H9 (cell line): ENCODE measurements around the gene PIP5K1A. TPM values are rescaled to one million over a fixed set of nuclear protein-coding genes. Genes with fewer than 3 reads are reported as not detected.
"Not testable (repeated sequence)": the region's sequence is repeated elsewhere in the genome, so short reads cannot be mapped to it uniquely, and the experiment has no call there.

Source experiments
- DNase-seq: peaks from one replicate; pipeline ENCODE4 v3.0.0-alpha.2; 2017
- H2AFZ ChIP-seq: one replicate; pipeline ENCODE4 v1.6.1; 2013; ENCODE audit warnings: mild to moderate bottlenecking, low read length, control low read depth, moderate library complexity
- H2AK5ac ChIP-seq: 2 replicates; pipeline ENCODE4 v1.6.1; 2013; ENCODE audit warnings: low read length, control low read depth, mixed read lengths; ENCODE audit not compliant: insufficient read length
- H2BK120ac ChIP-seq: one replicate; pipeline ENCODE4 v1.6.1; 2013; ENCODE audit warnings: low read depth, mild to moderate bottlenecking, low read length, control low read depth, inconsistent platforms; ENCODE audit not compliant: poor library complexity, severe bottlenecking
- H2BK12ac ChIP-seq: 2 replicates; pipeline ENCODE4 v1.6.1; 2013; ENCODE audit warnings: low read length, control low read depth, mixed read lengths, low read depth; ENCODE audit not compliant: insufficient read length
- H2BK15ac ChIP-seq: 2 replicates; pipeline ENCODE4 v1.6.1; 2013; ENCODE audit warnings: low read depth, low read length, control low read depth
- H2BK20ac ChIP-seq: one replicate; pipeline ENCODE4 v1.6.1; 2013; ENCODE audit warnings: low read depth, mild to moderate bottlenecking, low read length, control low read depth, inconsistent platforms; ENCODE audit not compliant: poor library complexity, severe bottlenecking
- H2BK5ac ChIP-seq: 2 replicates; pipeline ENCODE4 v1.6.1; 2013; ENCODE audit warnings: low read length, control low read depth, mixed read lengths; ENCODE audit not compliant: insufficient read length
- H3K14ac ChIP-seq: 2 replicates; pipeline ENCODE4 v1.6.1; 2013; ENCODE audit warnings: low read length, control low read depth; ENCODE audit not compliant: insufficient read depth
- H3K18ac ChIP-seq: 2 replicates; pipeline ENCODE4 v1.6.1; 2013; ENCODE audit warnings: low read depth, mild to moderate bottlenecking, mixed read lengths, low read length, control low read depth; ENCODE audit not compliant: insufficient read length
- H3K23ac ChIP-seq: 2 replicates; pipeline ENCODE4 v1.6.1; 2013; ENCODE audit warnings: low read length, control low read depth, mixed read lengths, low read depth; ENCODE audit not compliant: insufficient read length
- H3K23me2 ChIP-seq: 2 replicates; pipeline ENCODE4 v1.6.1; 2013; ENCODE audit warnings: low read depth, mild to moderate bottlenecking, mixed read lengths, low read length, control low read depth; ENCODE audit not compliant: insufficient read length, poor library complexity, severe bottlenecking
- H3K27ac ChIP-seq: 2 replicates; pipeline ENCODE4 v1.5.1; 2013; ENCODE audit warnings: low read length, control low read depth, mixed read lengths, low read depth; ENCODE audit not compliant: insufficient read length
- H3K27me3 ChIP-seq: 2 replicates; pipeline ENCODE4 v1.6.1; 2013; ENCODE audit warnings: low read length, control low read depth, inconsistent platforms; ENCODE audit not compliant: insufficient read depth
- H3K4ac ChIP-seq: 2 replicates; pipeline ENCODE4 v1.6.1; 2013; ENCODE audit warnings: low read depth, mild to moderate bottlenecking, control low read depth, inconsistent platforms, low read length, moderate library complexity
- H3K4me1 ChIP-seq: 2 replicates; pipeline ENCODE4 v1.6.1; 2013; ENCODE audit warnings: low read length, control low read depth, inconsistent platforms; ENCODE audit not compliant: insufficient read depth
- H3K4me2 ChIP-seq: 2 replicates; pipeline ENCODE4 v1.6.1; 2013; ENCODE audit warnings: low read length, control low read depth, mixed read lengths; ENCODE audit not compliant: insufficient read length, insufficient read depth
- H3K56ac ChIP-seq: 2 replicates; pipeline ENCODE4 v1.6.1; 2013; ENCODE audit warnings: low read depth, mild to moderate bottlenecking, mixed read lengths, low read length, control low read depth; ENCODE audit not compliant: insufficient read length
- H3K79me1 ChIP-seq: 2 replicates; pipeline ENCODE4 v1.6.1; 2013; ENCODE audit warnings: low read depth, mild to moderate bottlenecking, moderate library complexity, low read length, control low read depth, inconsistent platforms; ENCODE audit not compliant: insufficient read depth, poor library complexity, severe bottlenecking
- H3K79me2 ChIP-seq: 2 replicates; pipeline ENCODE4 v1.6.1; 2013; ENCODE audit warnings: low read length, control low read depth, inconsistent platforms; ENCODE audit not compliant: insufficient read depth
- H3K9ac ChIP-seq: 2 replicates; pipeline ENCODE4 v1.6.1; 2013; ENCODE audit warnings: low read length, control low read depth, mixed read lengths; ENCODE audit not compliant: insufficient read length; ENCODE audit errors: extremely low read depth
- H3K9me3 ChIP-seq: one replicate; pipeline ENCODE4 v1.6.1; 2013; ENCODE audit warnings: low read depth, low read length, inconsistent platforms; ENCODE audit not compliant: control insufficient read depth
- H3T11ph ChIP-seq: one replicate; pipeline ENCODE4 v1.6.1; 2013; ENCODE audit warnings: mild to moderate bottlenecking, low read length, control low read depth, inconsistent platforms
- H4K20me1 ChIP-seq: one replicate; pipeline ENCODE4 v1.6.1; 2013; ENCODE audit not compliant: control insufficient read depth, insufficient read length, insufficient read depth
- H4K5ac ChIP-seq: 2 replicates; pipeline ENCODE4 v1.6.1; 2013; ENCODE audit warnings: low read depth, mild to moderate bottlenecking, mixed read lengths, low read length, control low read depth; ENCODE audit not compliant: insufficient read length
- H4K8ac ChIP-seq: replicated peaks from 2 replicates; pipeline ENCODE4 v1.6.1; 2013; ENCODE audit warnings: low read length, control low read depth, mixed read lengths, low read depth; ENCODE audit not compliant: insufficient read length
- H4K91ac ChIP-seq: 2 replicates; pipeline ENCODE4 v1.6.1; 2013; ENCODE audit warnings: low read depth, mild to moderate bottlenecking, moderate library complexity, mixed read lengths, low read length, control low read depth; ENCODE audit not compliant: insufficient read length
- H3K27ac Mint-ChIP-seq, 3 experiments: 2 replicates in 2 of 3; 3 replicates in 1 of 3; pipeline ENCODE4 v1.8.0; 2020 to 2021; ENCODE audit warnings: mixed read lengths in 3 of 3, mild to moderate bottlenecking in 1 of 3, moderate library complexity in 1 of 3
- H3K27me3 Mint-ChIP-seq: 2 replicates; pipeline ENCODE4 v1.8.0; 2021; ENCODE audit warnings: low read depth, mild to moderate bottlenecking, moderate library complexity, mixed read lengths
- H3K36me3 Mint-ChIP-seq, 3 experiments: 2 replicates in 2 of 3; 3 replicates in 1 of 3; pipeline ENCODE4 v1.8.0; 2020 to 2021; ENCODE audit warnings: low read depth in 3 of 3, mixed read lengths in 3 of 3; ENCODE audit not compliant: insufficient read depth in 1 of 3
- H3K4me1 Mint-ChIP-seq, 2 experiments: 2 replicates each; pipeline ENCODE4 v1.8.0; 2020; ENCODE audit warnings: mixed read lengths in 2 of 2
- H3K4me3 Mint-ChIP-seq, 2 experiments: 2 replicates in 1 of 2; 3 replicates in 1 of 2; pipeline ENCODE4 v1.8.0; 2020 to 2021; ENCODE audit warnings: mild to moderate bottlenecking in 2 of 2, mixed read lengths in 2 of 2, moderate library complexity in 1 of 2
- H3K9me3 Mint-ChIP-seq, 2 experiments: 2 replicates in 1 of 2; 3 replicates in 1 of 2; pipeline ENCODE4 v1.8.0; 2020; ENCODE audit warnings: mild to moderate bottlenecking in 2 of 2, mixed read lengths in 2 of 2, moderate library complexity in 1 of 2
- WGBS: extraction: QIAGEN DNeasy Blood & Tissue Kit; methylation state at CpG from one replicate; pipeline ENCODE4 v1.1.7; 2013; ENCODE audit warnings: missing lambda C conversion rate, low lambda C conversion rate, mixed read lengths; ENCODE audit not compliant: insufficient read length; ENCODE audit errors: extremely low coverage; 5-methylcytosine and 5-hydroxymethylcytosine counted together
- total RNA-seq: library from RNA; stranded (reverse); gene quantifications from 2 replicates; pipeline ENCODE4 v1.2.1, GENCODE V29; 2021
- TF ChIP-seq, protein P1 (sequence below): fragments of 200-600 bp; sonication (generic); conservative IDR thresholded peaks from 3 replicates; pipeline ENCODE4 v1.8.0; 2021; ENCODE audit warnings: antibody characterized with exemption, mild to moderate bottlenecking

The PIP5K1A gene
- total RNA-seq, 1 experiment from 2014 or later, result 94.6 TPM

DNA sequence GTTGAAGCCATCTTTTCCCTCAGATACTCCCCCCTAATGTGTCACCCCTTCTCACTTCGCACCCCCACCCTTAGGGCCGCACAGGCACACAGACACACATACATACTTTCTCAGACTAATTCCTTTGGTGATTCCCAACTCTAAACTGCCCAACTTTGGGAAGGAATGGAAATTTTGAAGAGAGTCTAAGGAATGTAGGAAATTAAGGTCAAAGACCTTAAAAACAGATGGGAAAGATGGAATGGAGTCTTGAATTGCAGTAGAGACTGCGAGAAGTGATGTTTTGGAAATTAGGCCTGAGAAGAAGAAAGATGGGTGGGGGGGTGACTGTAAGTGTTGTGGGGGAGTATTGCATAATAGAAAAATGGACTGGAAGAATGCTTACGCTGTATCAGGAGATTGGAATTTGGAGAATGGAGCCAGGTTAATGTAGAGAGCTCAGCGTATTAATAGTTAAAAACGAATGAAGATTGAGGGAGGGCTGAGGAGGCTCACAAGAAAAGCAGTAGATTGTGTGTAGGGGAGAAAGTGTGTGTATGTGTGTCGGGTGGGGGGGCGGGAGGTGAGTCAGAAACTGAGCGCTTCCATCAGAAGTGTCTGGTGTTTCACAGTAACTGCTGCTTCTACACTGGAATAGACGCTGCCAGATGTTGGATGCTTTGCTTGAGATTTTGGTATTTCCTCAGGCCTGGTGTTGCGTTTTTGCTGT, 1.7 kb downstream of the PIP5K1A start:
- no CpG with 5 or more reads among the region's 11 CpGs for WGBS
- Histone ChIP-seq H4K20me1 (no peaks in the 10 kb centered on the region), H2BK15ac (no peak overlapping the region), H3T11ph (no peak overlapping the region), H3K79me1 (peaks cover 3% of the 10 kb centered on the region), H3K9me3 (no peaks in the 10 kb centered on the region), H3K4ac (no peak overlapping the region), H3K9ac (peak overlapping the region; percentile 93), H3K23ac (no peak overlapping the region), H2BK5ac (no peak overlapping the region), H3K27ac (no peak overlapping the region), H4K91ac (no peak overlapping the region), H2AFZ (no peak overlapping the region), H3K14ac (no peak overlapping the region), H3K4me1 (no peaks in the 10 kb centered on the region), H4K8ac (no peak overlapping the region), H3K4me2 (peak overlapping the region; percentile 97), H2BK12ac (no peak overlapping the region), H3K27me3 (no peaks in the 10 kb centered on the region), H3K56ac (no peak overlapping the region), H2AK5ac (no peak overlapping the region), H3K18ac (no peak overlapping the region), H4K5ac (no peak overlapping the region), H3K23me2 (peaks cover 6% of the 10 kb centered on the region), H2BK120ac (no peak overlapping the region), H2BK20ac (no peak overlapping the region), H3K79me2 (peaks cover 36% of the 10 kb centered on the region)
- H3K27me3 Mint-ChIP-seq, result peaks cover 2% of the 10 kb centered on the region; the same call in 1 of the 2 replicates
- peaks cover 2% of the 10 kb centered on the region in 2 experiments; a peak in 2 of 5 replicates for H3K9me3 Mint-ChIP-seq
- H3K4me1 Mint-ChIP-seq, result peaks cover 20 to 23% of the 10 kb centered on the region in 2 experiments
- no peak for DNase-seq
- TF ChIP-seq, protein P1, sequence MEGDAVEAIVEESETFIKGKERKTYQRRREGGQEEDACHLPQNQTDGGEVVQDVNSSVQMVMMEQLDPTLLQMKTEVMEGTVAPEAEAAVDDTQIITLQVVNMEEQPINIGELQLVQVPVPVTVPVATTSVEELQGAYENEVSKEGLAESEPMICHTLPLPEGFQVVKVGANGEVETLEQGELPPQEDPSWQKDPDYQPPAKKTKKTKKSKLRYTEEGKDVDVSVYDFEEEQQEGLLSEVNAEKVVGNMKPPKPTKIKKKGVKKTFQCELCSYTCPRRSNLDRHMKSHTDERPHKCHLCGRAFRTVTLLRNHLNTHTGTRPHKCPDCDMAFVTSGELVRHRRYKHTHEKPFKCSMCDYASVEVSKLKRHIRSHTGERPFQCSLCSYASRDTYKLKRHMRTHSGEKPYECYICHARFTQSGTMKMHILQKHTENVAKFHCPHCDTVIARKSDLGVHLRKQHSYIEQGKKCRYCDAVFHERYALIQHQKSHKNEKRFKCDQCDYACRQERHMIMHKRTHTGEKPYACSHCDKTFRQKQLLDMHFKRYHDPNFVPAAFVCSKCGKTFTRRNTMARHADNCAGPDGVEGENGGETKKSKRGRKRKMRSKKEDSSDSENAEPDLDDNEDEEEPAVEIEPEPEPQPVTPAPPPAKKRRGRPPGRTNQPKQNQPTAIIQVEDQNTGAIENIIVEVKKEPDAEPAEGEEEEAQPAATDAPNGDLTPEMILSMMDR, result no peak
- peak overlapping the region; percentile 95 to 99 (median 99); a peak in 5 of 7 replicates for H3K27ac Mint-ChIP-seq
- H3K4me3 Mint-ChIP-seq, result peak overlapping the region; percentile 94 to 99
- peaks cover 9 to 36% (median 21%) of the 10 kb centered on the region in 3 experiments; a peak in 6 of 7 replicates for H3K36me3 Mint-ChIP-seq

DNA sequence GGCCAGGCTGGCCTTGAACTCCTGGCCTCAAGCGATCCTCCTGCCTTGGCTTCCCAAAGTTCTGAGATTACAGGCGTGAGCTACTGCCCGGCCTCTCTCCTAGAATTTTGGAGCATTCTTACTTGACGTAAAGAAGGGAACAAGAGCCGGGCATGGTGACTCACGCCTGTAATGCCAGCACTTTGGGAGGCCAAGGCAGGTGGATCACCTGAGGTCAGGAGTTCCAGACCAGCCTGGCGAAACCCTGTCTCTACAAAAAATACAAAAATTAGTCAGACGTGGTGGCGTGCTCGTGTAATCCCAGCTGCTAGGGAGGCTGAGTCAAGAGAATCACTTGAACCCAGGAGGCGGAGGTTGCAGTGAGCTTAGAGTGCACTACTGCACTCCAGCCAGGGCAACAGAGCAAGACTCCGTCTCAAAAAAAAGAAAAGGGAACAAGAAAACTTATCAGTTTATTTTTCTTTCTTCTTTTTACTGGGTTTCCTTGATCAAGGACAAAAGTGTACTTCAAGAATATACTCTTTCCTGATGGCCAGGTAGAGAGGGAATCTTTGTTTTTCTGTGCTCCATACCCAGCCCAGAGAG, 7.1 kb downstream of the PIP5K1A start:
- H3K4me1 ChIP-seq, H3K27me3 ChIP-seq, H3K27me3 Mint-ChIP-seq, H3K4me2 ChIP-seq, H2AFZ ChIP-seq, H2BK12ac ChIP-seq, H2BK5ac ChIP-seq, H3K56ac ChIP-seq, H3K27ac ChIP-seq, H4K20me1 ChIP-seq, H3K23me2 ChIP-seq, H4K5ac ChIP-seq, H4K91ac ChIP-seq, H2BK120ac ChIP-seq, H2AK5ac ChIP-seq, H3K4me1 Mint-ChIP-seq, H3K9me3 ChIP-seq, H3K23ac ChIP-seq, H3K18ac ChIP-seq, H3K4me3 Mint-ChIP-seq, H3K9me3 Mint-ChIP-seq, H3T11ph ChIP-seq, H3K4ac ChIP-seq, H4K8ac ChIP-seq, H2BK20ac ChIP-seq, DNase-seq, H2BK15ac ChIP-seq, H3K14ac ChIP-seq, H3K9ac ChIP-seq: not testable (repeated sequence)
- Mint-ChIP-seq H3K27ac (peak overlapping the region in 1 of 3 experiments; percentile 42; a peak in 1 of 7 replicates), H3K36me3 (peaks cover 24 to 69% (median 56%) of the 10 kb centered on the region in 3 experiments)
- no CpG with 5 or more reads among the region's 12 CpGs for WGBS
- Histone ChIP-seq H3K79me2 (peaks cover 22% of the 10 kb centered on the region), H3K79me1 (peaks cover 18% of the 10 kb centered on the region)
